ENCODE results near the gene TRIM61. TPM values are rescaled to one million over a fixed set of nuclear protein-coding genes. Genes with fewer than 3 reads are reported as not detected.
"Not testable (repeated sequence)": the region's sequence is repeated elsewhere in the genome, so short reads cannot be mapped to it uniquely, and the experiment has no call there.

The TRIM61 gene
- polyA plus RNA-seq, 1 donor (not counting 4 experiments of a cell fraction or from before 2014, with no cell fraction given), result 0.45 TPM

DNA sequence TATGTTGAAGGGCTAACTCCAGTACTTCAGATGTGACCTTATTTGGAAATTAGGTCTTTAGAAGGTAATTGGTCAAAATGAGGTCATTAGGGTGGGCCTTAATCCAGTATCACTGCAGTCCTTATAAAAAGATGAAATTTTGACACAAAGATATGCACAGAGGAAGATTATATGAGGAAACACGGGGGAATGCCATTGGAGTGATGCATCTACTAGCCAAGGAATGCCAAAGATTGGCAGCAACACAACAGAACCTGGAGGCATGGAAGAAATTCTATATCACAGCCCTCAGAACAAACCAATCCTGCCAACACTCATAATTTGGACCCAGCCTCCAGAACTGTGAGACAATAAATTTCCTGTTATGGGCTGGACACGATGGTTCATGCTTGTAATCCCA is 17.6 kb downstream of the TRIM61 start:
- Histone ChIP-seq H3K9me3 (ENCODE audit: control insufficient read depth, low read depth, low read length) (no peaks in the 10 kb centered on the region), H3K4me2 (ENCODE audit: control insufficient read depth, extremely low read depth, insufficient read depth, low read depth, low read length) (peak overlapping the region; percentile 37), H3K9ac (ENCODE audit: control insufficient read depth, extremely low read depth, insufficient read depth, low read length) (no peak overlapping the region), H3K4me1 (ENCODE audit: control insufficient read depth, extremely low read depth, insufficient read depth, low read length) (peaks cover 2% of the 10 kb centered on the region), H4K20me1 (ENCODE audit: control insufficient read depth, extremely low read depth, insufficient read depth, low read length) (no peaks in the 10 kb centered on the region), H3K36me3 (ENCODE audit: control insufficient read depth in 2 of 2, extremely low read depth in 1 of 2, insufficient read depth in 2 of 2, low read length in 2 of 2) (no peaks in the 10 kb centered on the region), H3K9me1 (ENCODE audit: control insufficient read depth, extremely low read depth, insufficient read depth, low read length) (no peaks in the 10 kb centered on the region), H3K4me3 (ENCODE audit: control insufficient read depth in 2 of 3, extremely low read depth in 1 of 3, insufficient read depth in 2 of 3, low read depth in 1 of 3, low read length in 3 of 3) (no peak overlapping the region), H3K79me2 (ENCODE audit: control insufficient read depth, insufficient read depth, low read length) (peaks cover 19% of the 10 kb centered on the region), H3K27me3 (ENCODE audit: control insufficient read depth, extremely low read depth, insufficient read depth, low read length) (no peaks in the 10 kb centered on the region), H3K27ac (ENCODE audit: control insufficient read depth, insufficient read depth, low read length) (peak overlapping the region; percentile 48), H2AFZ (ENCODE audit: control insufficient read depth, low read length) (no peak overlapping the region)
- DNase-seq (ENCODE audit: low read depth, low spot score), result peak; percentile 72
- dilution Hi-C loops (cut with MboI; ENCODE audit: extremely low pct_ligation_motif_present, low sequenced_read_pairs), result no loop called here
- TF ChIP-seq EZH2 (IDR thresholded peaks at IDR 0.05; ENCODE audit: low read length), result no peak
- no peak for TF ChIP-seq CTCF (optimal IDR thresholded peaks at IDR 0.05 in 1 of 3, IDR thresholded peaks at IDR 0.05 in 1 of 3, conservative IDR thresholded peaks at IDR 0.05 in 1 of 3; ENCODE audit: extremely low read depth in 1 of 3, insufficient read depth in 2 of 3, low read length in 3 of 3)
- peak; percentile 75 for FAIRE-seq

- H3K9me3 ChIP-seq (ENCODE audit: control insufficient read depth, low read depth, low read length); H3K4me1 ChIP-seq (ENCODE audit: control insufficient read depth, extremely low read depth, insufficient read depth, low read length); H3K9ac ChIP-seq (ENCODE audit: control insufficient read depth, extremely low read depth, insufficient read depth, low read length); dilution Hi-C loops (cut with MboI; ENCODE audit: extremely low pct_ligation_motif_present, low sequenced_read_pairs); FAIRE-seq; H4K20me1 ChIP-seq (ENCODE audit: control insufficient read depth, extremely low read depth, insufficient read depth, low read length); H3K36me3 ChIP-seq (ENCODE audit: control insufficient read depth in 2 of 2, extremely low read depth in 1 of 2, insufficient read depth in 2 of 2, low read length in 2 of 2); H3K4me3 ChIP-seq (ENCODE audit: control insufficient read depth in 2 of 3, extremely low read depth in 1 of 3, insufficient read depth in 2 of 3, low read depth in 1 of 3, low read length in 3 of 3); H3K9me1 ChIP-seq (ENCODE audit: control insufficient read depth, extremely low read depth, insufficient read depth, low read length); H3K27me3 ChIP-seq (ENCODE audit: control insufficient read depth, extremely low read depth, insufficient read depth, low read length); H2AFZ ChIP-seq (ENCODE audit: control insufficient read depth, low read length): not testable (repeated sequence)
- peaks cover 19% of the 10 kb centered on the region for H3K79me2 ChIP-seq (ENCODE audit: control insufficient read depth, insufficient read depth, low read length)
- peak overlapping the region; percentile 48 for H3K27ac ChIP-seq (ENCODE audit: control insufficient read depth, insufficient read depth, low read length)
- peak overlapping the region; percentile 37 for H3K4me2 ChIP-seq (ENCODE audit: control insufficient read depth, extremely low read depth, insufficient read depth, low read depth, low read length)
- DNase-seq (ENCODE audit: low read depth, low spot score), result peak; percentile 41
Measured at GRCh38 chr4:164959421-164959820, 18.0 kb downstream of the TRIM61 start.

Data from keratinocyte (primary cell).